Measurements from ENCODE around the gene PHACTR3. TPM values are rescaled to one million over a fixed set of nuclear protein-coding genes. Genes with fewer than 3 reads are reported as not detected.

Gene PHACTR3
- total RNA-seq, 2 experiments from 2014 or later, result not detected

DNA sequence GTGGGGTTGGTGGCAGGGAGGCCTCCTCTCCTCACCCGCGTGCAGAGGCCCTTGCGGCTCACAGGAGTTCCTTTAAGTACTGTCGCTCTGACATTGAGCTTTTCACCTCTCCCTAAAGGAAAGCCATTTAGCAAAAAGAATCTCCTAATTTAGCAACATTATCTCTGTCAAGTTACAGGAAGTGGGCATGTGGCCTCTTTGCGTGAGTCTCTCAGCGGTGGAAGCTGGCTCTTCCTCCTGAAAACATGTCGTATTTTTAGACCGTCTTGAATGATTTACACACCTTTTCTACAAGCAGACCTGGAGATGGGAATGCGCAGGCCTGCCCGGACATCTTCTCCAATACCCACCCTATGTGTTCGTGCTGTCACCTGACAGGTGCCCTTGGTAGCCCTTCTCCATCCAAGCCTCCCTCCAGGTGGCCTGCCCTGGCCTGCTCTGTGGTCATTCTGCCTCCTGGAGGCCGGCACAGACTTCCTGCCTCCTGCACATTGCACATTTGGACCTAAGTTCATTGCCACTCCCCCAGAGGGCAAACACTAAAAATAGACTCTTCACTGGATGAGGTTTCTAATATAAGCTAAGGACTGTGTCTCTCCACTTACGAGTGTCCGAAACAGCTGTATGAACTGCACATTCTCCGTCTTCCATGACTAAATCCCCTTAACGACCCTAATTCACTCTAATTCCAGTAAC, 18.5 kb upstream of the PHACTR3 start:
- ChIA-PET POLR2A (no interaction called here), CTCF (no interaction called here)

GRCh38 chr20:59586613-59587012, 17.7 kb upstream of the PHACTR3 start:
- ChIA-PET POLR2A (no interaction called here), CTCF (no interaction called here)

DNA sequence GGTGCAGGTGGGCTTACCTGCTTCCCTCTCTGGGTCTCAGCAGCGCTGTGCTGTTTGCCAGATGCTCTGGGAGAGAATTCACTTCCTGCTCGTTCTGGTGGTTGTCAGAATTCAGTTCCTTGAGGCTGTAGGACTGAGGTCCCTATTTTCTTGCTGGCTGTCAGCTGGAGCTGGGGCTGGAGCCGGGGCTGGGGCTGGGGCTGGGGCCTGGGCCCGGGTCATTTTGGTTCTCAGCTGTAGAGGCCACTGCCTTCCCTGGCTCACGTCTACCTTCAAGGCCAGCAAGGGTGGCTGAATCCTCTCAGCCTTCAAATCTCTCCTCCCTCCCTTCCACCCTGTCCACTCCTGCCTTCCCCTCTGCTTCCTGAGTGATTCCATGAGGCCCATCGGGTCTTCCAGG, 16.8 kb upstream of the PHACTR3 start:
- CTCF ChIA-PET, result no interaction called here
- POLR2A ChIA-PET, result no interaction called here

GRCh38 chr20:59588236-59588855, 16.0 kb upstream of the PHACTR3 start:
- CTCF ChIA-PET, result no interaction called here
- POLR2A ChIA-PET, result no interaction called here

DNA sequence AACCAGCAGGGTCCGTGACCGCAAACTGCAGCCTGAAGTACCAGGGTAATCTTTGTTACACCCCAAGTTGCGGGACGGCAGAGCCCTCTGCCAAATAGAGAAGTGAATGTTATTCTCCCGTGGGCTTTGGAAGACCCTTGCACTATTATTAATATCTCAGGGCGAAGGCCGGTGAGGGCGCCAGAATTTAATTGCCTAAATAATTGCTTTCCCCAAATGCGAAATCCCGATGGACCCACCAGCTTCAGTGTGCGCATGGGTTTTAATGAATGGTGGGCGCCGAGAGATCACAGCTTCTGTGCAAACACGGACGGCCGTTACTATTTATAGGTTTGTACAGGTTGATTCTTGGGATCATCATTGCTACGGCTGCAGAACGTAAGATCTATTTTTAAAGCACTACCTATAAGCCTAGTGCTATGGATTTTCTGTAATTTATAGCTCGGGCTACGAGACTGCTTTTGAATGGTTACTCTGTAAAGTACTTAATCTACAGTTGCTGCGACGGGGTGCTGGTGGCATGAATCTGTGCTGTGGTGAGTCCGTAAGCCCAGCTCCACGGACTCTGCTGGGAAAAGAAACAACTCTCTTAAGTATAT, 15.2 kb upstream of the PHACTR3 start:
- CTCF ChIA-PET, result interaction anchor here (1.4 kb wide), 1 partner anchor 18 kb away, joined by 5 read pairs; no protein-coding TSS in a partner anchor
- POLR2A ChIA-PET, result no interaction called here

GRCh38 chr20:59591061-59591460, 13.3 kb upstream of the PHACTR3 start:
- CTCF ChIA-PET, result no interaction called here
- POLR2A ChIA-PET, result no interaction called here

- CTCF ChIA-PET, result no interaction called here
- POLR2A ChIA-PET, result no interaction called here
These were observed 7.7 kb upstream of the PHACTR3 start for GRCh38 chr20:59596690-59597089.

GRCh38 chr20:59597240-59597639, 7.1 kb upstream of the PHACTR3 start:
- ChIA-PET POLR2A (no interaction called here), CTCF (no interaction called here)

GRCh38 chr20:59598625-59599310, 5.6 kb upstream of the PHACTR3 start:
- POLR2A ChIA-PET, result no interaction called here
- CTCF ChIA-PET, result no interaction called here

- POLR2A ChIA-PET, result no interaction called here
- CTCF ChIA-PET, result no interaction called here
These were observed 4.4 kb upstream of the PHACTR3 start for GRCh38 chr20:59599941-59600340.

DNA sequence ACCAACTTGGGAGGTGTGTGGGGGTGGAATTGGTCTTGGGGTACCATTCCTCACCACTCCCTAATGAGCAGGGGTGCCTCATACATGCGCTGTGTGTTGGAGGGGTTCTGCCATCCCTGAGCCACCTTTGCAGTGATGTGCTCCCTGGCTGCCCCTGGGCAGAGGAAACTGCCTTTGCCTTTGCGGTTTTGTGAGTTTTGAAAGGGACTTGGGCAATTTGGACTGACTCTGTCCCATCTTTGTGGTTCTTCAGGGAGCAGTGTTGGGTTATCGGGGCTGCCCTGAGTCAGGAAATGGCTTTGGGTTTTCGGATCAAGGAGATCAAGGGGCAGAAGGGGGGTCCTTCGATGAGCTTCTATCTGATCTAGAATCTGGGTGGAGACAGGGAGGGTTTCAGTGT, 3.9 kb upstream of the PHACTR3 start:
- CTCF ChIA-PET, result no interaction called here
- POLR2A ChIA-PET, result no interaction called here

DNA sequence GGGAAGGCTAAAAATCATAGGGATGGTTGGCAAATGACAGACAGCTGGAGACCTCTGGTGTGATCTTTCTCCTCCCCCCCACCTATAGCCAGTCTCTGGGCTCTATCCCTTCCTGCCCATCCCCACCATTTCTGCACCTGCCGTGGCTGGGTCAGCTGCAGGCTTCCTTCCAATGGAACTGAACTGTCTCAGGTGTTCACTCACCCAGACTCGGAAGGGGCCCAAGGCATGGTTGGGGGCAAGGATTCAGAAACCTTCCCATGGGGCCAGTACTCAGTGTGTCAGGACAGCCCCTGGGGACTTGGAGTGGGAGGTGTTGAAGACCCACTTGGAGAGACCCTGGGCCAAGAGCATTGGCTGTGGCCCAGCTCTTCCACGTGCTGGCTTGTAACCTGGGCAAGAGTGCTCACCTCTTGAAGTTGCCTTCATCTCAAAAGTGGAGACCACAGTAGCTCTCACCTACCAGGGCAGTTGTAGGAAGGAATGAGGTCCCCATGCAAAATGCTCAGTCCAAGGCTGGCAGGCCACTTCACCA, 1.7 kb upstream of the PHACTR3 start:
- POLR2A ChIA-PET, result no interaction called here
- CTCF ChIA-PET, result no interaction called here

GRCh38 chr20:59603176-59603575, 1.2 kb upstream of the PHACTR3 start:
- CTCF ChIA-PET, result no interaction called here
- POLR2A ChIA-PET, result no interaction called here

DNA sequence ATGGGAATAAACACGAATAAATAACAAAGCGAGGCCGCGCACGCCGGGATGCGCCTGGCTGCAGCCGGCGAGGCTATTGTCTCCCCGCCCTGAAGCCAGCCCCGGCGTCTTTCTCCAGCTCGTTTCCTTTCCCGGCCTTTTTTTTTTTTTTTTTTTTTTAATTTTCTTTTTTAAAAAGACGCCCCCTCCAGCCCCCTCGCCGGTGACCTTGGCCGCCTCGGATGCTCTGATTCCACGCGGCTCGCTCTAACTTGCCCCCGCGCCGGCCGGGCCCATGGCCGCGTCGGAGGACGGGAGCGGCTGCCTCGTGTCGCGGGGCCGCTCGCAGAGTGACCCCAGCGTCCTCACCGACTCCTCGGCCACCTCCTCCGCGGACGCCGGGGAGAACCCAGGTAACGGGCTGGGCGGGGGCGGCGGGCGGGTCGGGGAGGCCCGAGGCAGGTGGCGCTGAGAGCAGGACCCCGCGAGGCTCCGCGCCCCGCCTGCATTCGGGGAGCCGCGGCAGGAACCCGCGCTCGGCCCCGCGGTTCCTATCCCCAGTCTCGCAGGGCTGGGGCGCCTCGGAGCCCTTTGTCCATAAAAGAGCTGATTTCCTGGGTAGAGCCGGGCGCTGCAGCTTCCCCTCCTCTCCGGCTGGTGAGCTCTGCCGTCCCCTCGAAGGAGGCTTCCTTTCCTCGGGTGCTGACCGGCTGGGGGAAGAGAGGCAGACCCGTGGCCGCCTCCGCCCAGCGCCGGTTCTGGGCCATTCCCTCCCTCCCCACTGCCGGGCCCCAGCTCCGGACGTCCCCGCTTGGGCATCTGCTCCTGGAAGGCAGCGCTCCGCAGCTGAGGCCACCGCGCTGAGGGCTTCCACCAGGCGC, 631 bp downstream of the PHACTR3 start:
- CTCF ChIA-PET, result interaction anchor here (0.6 kb wide), 1 partner anchor 44 kb away, joined by 3 read pairs; no protein-coding TSS in a partner anchor
- POLR2A ChIA-PET, result no interaction called here

DNA sequence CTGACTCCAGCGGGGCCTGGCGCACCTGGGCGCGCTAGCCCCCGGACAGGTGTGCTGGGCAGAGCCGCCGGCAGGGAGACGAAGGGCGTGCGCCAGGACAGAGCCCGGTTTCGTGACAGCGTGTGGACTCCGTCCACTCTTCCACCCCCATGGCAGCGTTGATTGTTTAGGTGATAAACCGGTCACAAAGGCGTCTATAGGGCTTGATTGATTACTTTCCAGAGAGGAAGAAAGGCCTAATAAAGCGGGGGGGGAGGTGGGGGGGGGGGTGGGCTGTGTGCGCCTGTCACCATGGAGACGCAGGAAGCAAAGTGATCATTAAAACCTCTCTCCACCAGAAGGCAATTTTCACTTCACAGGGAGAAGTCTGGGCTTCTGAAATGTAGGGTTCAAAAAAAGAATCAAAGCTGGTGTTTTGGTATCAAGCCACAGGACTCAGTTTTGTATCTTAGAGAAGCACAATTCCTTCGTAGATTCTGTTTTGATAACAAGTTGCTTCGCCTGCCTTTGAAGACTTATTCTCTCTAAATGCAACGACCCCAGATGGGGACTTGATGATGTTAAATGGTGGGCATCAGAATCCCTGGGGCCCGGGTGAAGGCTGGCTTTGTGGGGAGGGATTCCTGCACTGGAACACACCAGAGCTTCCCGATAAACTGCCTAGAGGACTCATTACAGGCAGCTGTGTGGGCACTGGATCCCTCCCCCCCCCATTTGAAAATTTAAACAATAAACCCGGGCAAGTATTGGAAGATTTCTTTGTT, 1.4 kb downstream of the PHACTR3 start:
- ChIA-PET CTCF (interaction anchor here (0.7 kb wide), 1 partner anchor 12 kb away, joined by 3 read pairs; no protein-coding TSS in a partner anchor), POLR2A (no interaction called here)

- POLR2A ChIA-PET, result no interaction called here
- CTCF ChIA-PET, result interaction anchor here (0.7 kb wide), 1 partner anchor 12 kb away, joined by 3 read pairs; no protein-coding TSS in a partner anchor
These were observed 2.2 kb downstream of the PHACTR3 start for GRCh38 chr20:59606566-59606965.

DNA sequence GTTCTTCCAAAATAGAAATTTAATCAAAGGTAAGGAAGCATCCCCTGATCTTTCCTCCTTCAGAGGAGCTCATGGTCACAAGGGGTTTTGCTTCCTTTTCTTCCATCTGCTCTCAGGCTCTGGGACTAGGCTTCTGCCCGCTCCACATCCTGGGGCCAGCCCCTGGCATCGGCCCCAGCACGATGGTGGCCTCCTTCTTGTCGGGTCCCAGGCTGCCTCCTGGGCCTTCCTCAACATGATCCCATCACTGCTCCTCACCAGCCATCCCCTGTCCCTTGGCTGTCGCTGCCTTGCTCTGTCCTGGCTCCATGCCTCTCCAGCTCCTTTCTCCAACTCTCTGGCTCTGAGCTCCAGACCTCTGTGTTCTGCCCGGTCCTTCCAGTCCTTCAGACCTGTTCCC, 4.1 kb downstream of the PHACTR3 start:
- ChIA-PET POLR2A (no interaction called here), CTCF (no interaction called here)

DNA sequence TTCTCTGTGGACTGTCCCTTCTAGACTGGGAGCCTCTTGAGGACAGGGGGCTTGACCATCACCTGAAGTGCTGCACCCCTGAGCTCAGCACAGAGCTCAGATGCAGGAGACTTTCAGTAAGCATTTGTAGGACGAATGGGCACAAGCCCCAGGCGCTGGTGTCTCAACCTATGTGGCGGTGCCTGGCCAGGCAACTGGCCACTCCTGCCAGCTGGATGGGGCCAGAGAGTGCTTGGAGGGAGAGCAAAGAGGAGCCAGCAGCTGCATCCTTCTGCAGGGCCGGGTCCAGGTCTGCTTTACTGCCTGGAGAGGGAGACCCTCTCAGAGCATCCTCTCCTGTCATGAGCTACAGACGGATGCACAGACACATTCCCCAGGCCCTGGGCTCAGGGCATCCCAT, 4.5 kb downstream of the PHACTR3 start:
- ChIA-PET POLR2A (no interaction called here), CTCF (no interaction called here)

GRCh38 chr20:59611286-59611685, 6.9 kb downstream of the PHACTR3 start:
- ChIA-PET CTCF (no interaction called here), POLR2A (no interaction called here)
